K562 (cell line): ENCODE data around the gene PIH1D1. TPM values are rescaled to one million over a fixed set of nuclear protein-coding genes. Genes with fewer than 3 reads are reported as not detected.

ENCODE experiments used
- ASH1L ChIP-seq: fragments of 450-650 bp; IDR thresholded peaks from 2 replicates; pipeline ENCODE4 v1.6.1; 2018; ENCODE audit warnings: borderline replicate concordance, mild to moderate bottlenecking, low read depth; ENCODE audit not compliant: partially characterized antibody
- BCL6 ChIP-seq: fragments of 250-450 bp; sonication (Bioruptor Pico); IDR thresholded peaks from 2 replicates; pipeline ENCODE4 v1.4.0; 2020
- CBFA2T2 ChIP-seq: fragments of 450-650 bp; conservative IDR thresholded peaks from 2 replicates; pipeline ENCODE4 v1.6.1; 2017; ENCODE audit warnings: mild to moderate bottlenecking
- CHCHD3 ChIP-seq: fragments of 250-450 bp; sonication (Bioruptor Pico); IDR thresholded peaks from 2 replicates; pipeline ENCODE4 v2.1.2; 2022; ENCODE audit warnings: mild to moderate bottlenecking
- HMG20B ChIP-seq: fragments of 250-450 bp; sonication (Bioruptor Pico); IDR thresholded peaks from 2 replicates; pipeline ENCODE4 v1.5.0; 2021; ENCODE audit warnings: mild to moderate bottlenecking
- MTF1 ChIP-seq: fragments of 250-450 bp; sonication (Bioruptor Pico); IDR thresholded peaks from 2 replicates; pipeline ENCODE4 v1.9.0; 2021; ENCODE audit warnings: moderate library complexity, mild to moderate bottlenecking, inconsistent platforms, borderline replicate concordance
- NFIC ChIP-seq: fragments of 450-650 bp; IDR thresholded peaks from 2 replicates; pipeline ENCODE4 v1.6.1; 2017; ENCODE audit warnings: mild to moderate bottlenecking, inconsistent platforms
- NONO ChIP-seq, 2 experiments: fragments of 200-400 bp in 1 of 2; fragments of 450-650 bp in 1 of 2; formaldehyde crosslinking in 1 of 2; IDR thresholded peaks; 2 replicates each; pipeline ENCODE4 v1.6.1; 2017; ENCODE audit warnings: low read depth in 2 of 2, mild to moderate bottlenecking in 2 of 2, moderate library complexity in 2 of 2, low read length in 1 of 2
- NR4A1 ChIP-seq, 2 experiments: fragments of 250-450 bp in 1 of 2; fragments of 450-650 bp in 1 of 2; sonication (Bioruptor Pico) in 1 of 2; IDR thresholded peaks; 2 replicates each; pipeline versions ENCODE4 v1.4.0 to v1.6.1; 2016 to 2020; ENCODE audit warnings: mild to moderate bottlenecking in 2 of 2, missing compliant biosample characterization in 1 of 2, missing genetic modification characterization in 1 of 2, moderate library complexity in 1 of 2
- SNRNP70 ChIP-seq: fragments of 200-400 bp; formaldehyde crosslinking; optimal IDR thresholded peaks from 2 replicates; pipeline ENCODE3; 2017; ENCODE audit warnings: low read depth, low read length
- TCFL5 ChIP-seq: fragments of 250-450 bp; sonication (Bioruptor Pico); conservative IDR thresholded peaks from 2 replicates; pipeline ENCODE4 v1.6.1; 2021; ENCODE audit warnings: mild to moderate bottlenecking, moderate library complexity, matching md5 sums
- TRIM24 ChIP-seq, 2 experiments: fragments of 450-650 bp; IDR thresholded peaks; 2 replicates each; pipeline ENCODE4 v1.6.1; 2016
- WHSC1 ChIP-seq: IDR thresholded peaks from one replicate; pipeline ENCODE4 v1.6.1; 2012; ENCODE audit warnings: low read length, control low read depth, inconsistent platforms
- XRCC5 ChIP-seq: fragments of 200-400 bp; formaldehyde crosslinking; IDR thresholded peaks from 2 replicates; pipeline ENCODE4 v1.6.1; 2017; ENCODE audit warnings: low read depth, mild to moderate bottlenecking, low read length
- ZKSCAN1 ChIP-seq: fragments of 150-350 bp; IDR thresholded peaks from 2 replicates; pipeline ENCODE4 v1.6.1; 2016; ENCODE audit warnings: low read depth, low read length
- ZNF133 ChIP-seq: fragments of 250-450 bp; sonication (Bioruptor Pico); IDR thresholded peaks from 2 replicates; pipeline ENCODE4 v1.4.0; 2020; ENCODE audit warnings: mild to moderate bottlenecking
- ZNF589 ChIP-seq: fragments of 200-800 bp; sonication (Bioruptor generic); IDR thresholded peaks from 2 replicates; pipeline ENCODE4 v1.6.1; 2016; ENCODE audit warnings: low read depth, missing genetic modification characterization, missing compliant biosample characterization
- polyA plus RNA-seq, 8 experiments: library from polyadenylated mRNA; depleted of rRNA in 4 of 8; stranded (reverse) in 5 of 8; unstranded in 3 of 8; fragments of >200 nt; fragmentation: Nextera tagmentation in 2 of 8; fragmentation: Illumina TruSeq in 1 of 8; extraction: Ambion mirVana in 2 of 8; extraction: Trizol in 1 of 8; gene quantifications; 2 replicates each; pipeline versions ENCODE4 v1.2.1 to v1.2.3, GENCODE V29; 2011 to 2014; ENCODE audit warnings: inconsistent platforms in 1 of 8, missing spikeins in 1 of 8
- total RNA-seq, 7 experiments: library from RNA; depleted of rRNA in 6 of 7; stranded (reverse); fragments of >200 nt in 6 of 7; fragmentation: Illumina TruSeq in 2 of 7; extraction: Trizol in 2 of 7; gene quantifications; 2 replicates each; pipeline versions ENCODE4 v1.2.1 to v1.2.3, GENCODE V29; 2011 to 2021; ENCODE audit warnings: low replicate concordance in 1 of 7
- TF ChIP-seq, protein P1 (sequence below), 2 experiments: fragments of 250-450 bp in 1 of 2; fragments of 450-650 bp in 1 of 2; sonication (Bioruptor Pico) in 1 of 2; IDR thresholded peaks; 2 replicates each; pipeline versions ENCODE4 v1.6.1 to v1.8.0; 2016 to 2021; ENCODE audit warnings: mild to moderate bottlenecking in 2 of 2, moderate library complexity in 2 of 2, missing compliant biosample characterization in 1 of 2, missing genetic modification characterization in 1 of 2
- TF ChIP-seq, protein P2 (sequence below): fragments of 450-650 bp; formaldehyde crosslinking; IDR thresholded peaks from 2 replicates; pipeline ENCODE4 v1.4.0; 2022; ENCODE audit warnings: mild to moderate bottlenecking, moderate library complexity
- TF ChIP-seq, protein P3 (sequence below): sonication (generic); formaldehyde crosslinking; IDR thresholded peaks from 2 replicates; pipeline ENCODE4 v1.8.1; 2023; ENCODE audit warnings: mild to moderate bottlenecking, missing genetic modification reagents
- TF ChIP-seq, protein P4 (sequence below), 2 experiments: fragments of 150-350 bp in 1 of 2; IDR thresholded peaks; 2 replicates each; pipeline ENCODE4 v1.6.1; 2012 to 2016; ENCODE audit warnings: low read depth in 2 of 2, low read length in 2 of 2, mild to moderate bottlenecking in 1 of 2, moderate library complexity in 1 of 2

The PIH1D1 gene
- total and polyA plus RNA-seq, 9 of the 15 experiments (the other 6 are each of a cell fraction or from before 2014, with no cell fraction given) = 26.5 to 224 (median 137) TPM

DNA sequence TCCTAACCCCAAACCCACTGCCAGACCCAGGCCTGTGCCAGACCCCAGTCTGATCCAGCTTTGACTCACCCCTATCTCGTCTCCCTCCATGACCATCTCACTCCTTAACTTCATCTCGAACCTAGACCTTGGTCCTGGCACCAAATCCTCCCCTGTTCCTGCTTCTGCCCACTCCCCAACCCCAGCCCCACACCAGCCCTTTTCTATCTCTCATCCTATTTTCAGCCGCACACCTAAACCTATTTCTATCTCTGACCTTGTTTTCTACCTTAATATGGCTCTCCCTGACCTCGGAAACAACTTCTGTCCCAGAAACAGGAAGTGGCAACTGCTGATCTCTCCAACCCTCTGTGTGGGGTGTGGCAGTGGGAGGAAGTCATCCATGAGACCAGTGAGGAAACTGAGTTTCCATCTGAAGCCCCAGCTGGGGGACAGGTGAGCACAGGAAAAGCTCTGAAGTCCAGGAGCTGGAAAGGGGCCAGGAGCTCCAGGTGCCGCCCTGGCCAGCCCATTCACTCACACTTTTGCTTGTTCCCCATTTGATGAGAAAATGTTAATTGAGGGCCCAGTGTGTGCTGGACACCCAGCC is 42.1 kb downstream of the PIH1D1 start (continued):
- TF ChIP-seq, protein P1, sequence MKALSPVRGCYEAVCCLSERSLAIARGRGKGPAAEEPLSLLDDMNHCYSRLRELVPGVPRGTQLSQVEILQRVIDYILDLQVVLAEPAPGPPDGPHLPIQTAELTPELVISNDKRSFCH (CRISPR knock-in tag; IDR thresholded peaks at IDR 0.05) = no peak
- TF ChIP-seq, protein P1 (tag; IDR thresholded peaks at IDR 0.05) = no peak
- TF ChIP-seq ZKSCAN1 (no peak), CHCHD3 (CRISPR knock-in tag) (no peak), ZNF133 (CRISPR knock-in tag) (no peak), TRIM24 (IDR thresholded peaks at IDR 0.05) (no peak), TCFL5 (CRISPR knock-in tag) (no peak), XRCC5 (no peak), CBFA2T2 (no peak), ZNF589 (CRISPR knock-in tag) (peak; percentile 92), NR4A1 (CRISPR knock-in tag; IDR thresholded peaks at IDR 0.05) (no peak), NR4A1 (tag; IDR thresholded peaks at IDR 0.05) (no peak), SNRNP70 (no peak), BCL6 (CRISPR knock-in tag) (no peak), ASH1L (peak; percentile 22), HMG20B (CRISPR knock-in tag) (no peak), NONO (IDR thresholded peaks at IDR 0.05; ENCODE audit: low read depth in 2 of 2, low read length in 1 of 2) (no peak), MTF1 (CRISPR knock-in tag) (no peak), WHSC1 (no peak), NFIC (0 out of 2 replicates have a peak, but pooled peaks have one; percentile 53)
- TF ChIP-seq, protein P2, sequence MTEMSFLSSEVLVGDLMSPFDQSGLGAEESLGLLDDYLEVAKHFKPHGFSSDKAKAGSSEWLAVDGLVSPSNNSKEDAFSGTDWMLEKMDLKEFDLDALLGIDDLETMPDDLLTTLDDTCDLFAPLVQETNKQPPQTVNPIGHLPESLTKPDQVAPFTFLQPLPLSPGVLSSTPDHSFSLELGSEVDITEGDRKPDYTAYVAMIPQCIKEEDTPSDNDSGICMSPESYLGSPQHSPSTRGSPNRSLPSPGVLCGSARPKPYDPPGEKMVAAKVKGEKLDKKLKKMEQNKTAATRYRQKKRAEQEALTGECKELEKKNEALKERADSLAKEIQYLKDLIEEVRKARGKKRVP = no peak
- TF ChIP-seq, protein P3, sequence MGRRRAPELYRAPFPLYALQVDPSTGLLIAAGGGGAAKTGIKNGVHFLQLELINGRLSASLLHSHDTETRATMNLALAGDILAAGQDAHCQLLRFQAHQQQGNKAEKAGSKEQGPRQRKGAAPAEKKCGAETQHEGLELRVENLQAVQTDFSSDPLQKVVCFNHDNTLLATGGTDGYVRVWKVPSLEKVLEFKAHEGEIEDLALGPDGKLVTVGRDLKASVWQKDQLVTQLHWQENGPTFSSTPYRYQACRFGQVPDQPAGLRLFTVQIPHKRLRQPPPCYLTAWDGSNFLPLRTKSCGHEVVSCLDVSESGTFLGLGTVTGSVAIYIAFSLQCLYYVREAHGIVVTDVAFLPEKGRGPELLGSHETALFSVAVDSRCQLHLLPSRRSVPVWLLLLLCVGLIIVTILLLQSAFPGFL (CRISPR knock-in tag) = no peak
- TF ChIP-seq, protein P4, sequence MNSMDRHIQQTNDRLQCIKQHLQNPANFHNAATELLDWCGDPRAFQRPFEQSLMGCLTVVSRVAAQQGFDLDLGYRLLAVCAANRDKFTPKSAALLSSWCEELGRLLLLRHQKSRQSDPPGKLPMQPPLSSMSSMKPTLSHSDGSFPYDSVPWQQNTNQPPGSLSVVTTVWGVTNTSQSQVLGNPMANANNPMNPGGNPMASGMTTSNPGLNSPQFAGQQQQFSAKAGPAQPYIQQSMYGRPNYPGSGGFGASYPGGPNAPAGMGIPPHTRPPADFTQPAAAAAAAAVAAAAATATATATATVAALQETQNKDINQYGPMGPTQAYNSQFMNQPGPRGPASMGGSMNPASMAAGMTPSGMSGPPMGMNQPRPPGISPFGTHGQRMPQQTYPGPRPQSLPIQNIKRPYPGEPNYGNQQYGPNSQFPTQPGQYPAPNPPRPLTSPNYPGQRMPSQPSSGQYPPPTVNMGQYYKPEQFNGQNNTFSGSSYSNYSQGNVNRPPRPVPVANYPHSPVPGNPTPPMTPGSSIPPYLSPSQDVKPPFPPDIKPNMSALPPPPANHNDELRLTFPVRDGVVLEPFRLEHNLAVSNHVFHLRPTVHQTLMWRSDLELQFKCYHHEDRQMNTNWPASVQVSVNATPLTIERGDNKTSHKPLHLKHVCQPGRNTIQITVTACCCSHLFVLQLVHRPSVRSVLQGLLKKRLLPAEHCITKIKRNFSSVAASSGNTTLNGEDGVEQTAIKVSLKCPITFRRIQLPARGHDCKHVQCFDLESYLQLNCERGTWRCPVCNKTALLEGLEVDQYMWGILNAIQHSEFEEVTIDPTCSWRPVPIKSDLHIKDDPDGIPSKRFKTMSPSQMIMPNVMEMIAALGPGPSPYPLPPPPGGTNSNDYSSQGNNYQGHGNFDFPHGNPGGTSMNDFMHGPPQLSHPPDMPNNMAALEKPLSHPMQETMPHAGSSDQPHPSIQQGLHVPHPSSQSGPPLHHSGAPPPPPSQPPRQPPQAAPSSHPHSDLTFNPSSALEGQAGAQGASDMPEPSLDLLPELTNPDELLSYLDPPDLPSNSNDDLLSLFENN (IDR thresholded peaks at IDR 0.05; ENCODE audit: low read depth in 2 of 2, low read length in 2 of 2) = no peak
